Spleen (tissue), 7 donors: ENCODE results near the gene ROR1.

Experiments
- CTCF ChIP-seq, 11 experiments: fragments of 200-600 bp in 7 of 11; fragments of 450-650 bp in 4 of 11; sonication (generic) in 4 of 11; IDR thresholded peaks in 8 of 11; conservative IDR thresholded peaks in 3 of 11; 1 replicate in 7 of 11; 2 replicates in 4 of 11; pipeline versions ENCODE4 v1.4.0 to v1.8.0; 2016 to 2021; ENCODE audit warnings: antibody characterized with exemption in 11 of 11, inconsistent platforms in 4 of 11, mild to moderate bottlenecking in 1 of 11
- POLR2A ChIP-seq, 3 donors: fragments of 450-650 bp; IDR thresholded peaks; one replicate each; pipeline ENCODE4 v1.5.1; 2017; ENCODE audit warnings: antibody characterized with exemption in 3 of 3, mild to moderate bottlenecking in 1 of 3
- POLR2AphosphoS5 ChIP-seq, 3 donors: sonication (generic); formaldehyde crosslinking; IDR thresholded peaks; one replicate each; pipeline ENCODE4 v1.5.1; 2017; ENCODE audit warnings: antibody characterized with exemption in 3 of 3
- donor health status: DM: no; HTN: no; CAD: no; lungs with moderate emphysema.
- donor health status: DM: no; HTN: no; CAD: no.
- donor health status: DM: no; HTN: no; CAD: no.

- TF ChIP-seq CTCF (IDR thresholded peaks at IDR 0.05 in 8 of 11, conservative IDR thresholded peaks at IDR 0.05 in 3 of 11) (no peak), POLR2A (IDR thresholded peaks at IDR 0.05) (no peak), POLR2AphosphoS5 (IDR thresholded peaks at IDR 0.05) (no peak)
Measured at GRCh38 chr1:63793741-63794240, 20.0 kb downstream of the ROR1 start.
